A549 (cell line): ENCODE results near the gene MYMK. TPM values are rescaled to one million over a fixed set of nuclear protein-coding genes. Genes with fewer than 3 reads are reported as not detected.

Experiments used
- ATAC-seq, 2 experiments: fragments of 200-7000 bp in 1 of 2; fragments of >200 bp in 1 of 2; cut with Nextera tagmentation in 1 of 2; cut with Tn5 transposase in 1 of 2; 3 replicates each; pipeline versions ENCODE4 v1.8.0 to v1.9.1; 2018 to 2020; ENCODE audit warnings: mild to moderate bottlenecking in 1 of 2, moderate library complexity in 1 of 2
- CTCF ChIA-PET: fragments of 300-600 bp; sonication (Branson Sonifier 250); formaldehyde crosslinking; extraction: SDS; loops from one replicate; lab custom pipeline; 2021; ENCODE audit warnings: antibody characterized with exemption, inconsistent platforms; lab: Yijun Ruan, JAX
- POLR2A ChIA-PET: fragments of 350-600 bp; formaldehyde crosslinking; extraction: SDS; loops from one replicate; lab custom pipeline; 2021; ENCODE audit warnings: antibody characterized with exemption, inconsistent platforms; lab: Yijun Ruan, JAX
- DNase-seq, 2 experiments: peaks; one replicate each; pipeline versions ENCODE4 v3.0.0 to v3.0.0-alpha.2; 2011 to 2016; ENCODE audit warnings: low read depth in 1 of 2, low spot score in 1 of 2
- FAIRE-seq: peaks from 2 replicates; lab custom pipeline; 2011; peaks lifted over from hg19 to GRCh38; lab: Jason Lieb, UNC
- H3K27ac ChIP-seq, 2 experiments: fragments of >200 bp; sonication (Bioruptor Twin); formaldehyde crosslinking; 3 replicates each; pipeline ENCODE4 v1.5.1; 2016 to 2017
- H3K4me1 ChIP-seq: fragments of >200 bp; sonication (Bioruptor Twin); formaldehyde crosslinking; 3 replicates; pipeline ENCODE4 v1.6.1; 2016
- H3K4me2 ChIP-seq: fragments of >200 bp; sonication (Bioruptor Twin); formaldehyde crosslinking; 3 replicates; pipeline ENCODE4 v1.6.1; 2016
- H3K4me3 ChIP-seq: fragments of >200 bp; sonication (Bioruptor Twin); formaldehyde crosslinking; 3 replicates; pipeline ENCODE4 v1.5.1; 2016
- H3K9me3 ChIP-seq: fragments of >200 bp; sonication (Bioruptor Twin); formaldehyde crosslinking; 3 replicates; pipeline ENCODE4 v1.6.1; 2016
- ATOH8 ChIP-seq: fragments of 250-450 bp; sonication (Bioruptor Pico); IDR thresholded peaks from 2 replicates; pipeline ENCODE4 v1.5.0; 2020; ENCODE audit warnings: low read depth, mild to moderate bottlenecking, moderate library complexity
- CBX2 ChIP-seq: fragments of 200-600 bp; sonication (generic); IDR thresholded peaks from 2 replicates; pipeline ENCODE4 v1.6.1; 2016; ENCODE audit warnings: low read depth, mild to moderate bottlenecking, borderline replicate concordance
- EHF ChIP-seq: fragments of 250-450 bp; sonication (Bioruptor Pico); IDR thresholded peaks from 2 replicates; pipeline ENCODE4 v1.5.0; 2020; ENCODE audit warnings: mild to moderate bottlenecking
- EHMT2 ChIP-seq: fragments of 200-600 bp; sonication (generic); IDR thresholded peaks from 2 replicates; pipeline ENCODE4 v1.6.1; 2016; ENCODE audit warnings: antibody characterized with exemption, low read depth, mild to moderate bottlenecking, moderate library complexity
- ELK1 ChIP-seq: fragments of 150-350 bp; IDR thresholded peaks from 2 replicates; pipeline ENCODE4 v1.6.1; 2014; ENCODE audit warnings: low read depth, mild to moderate bottlenecking, low read length
- ESRRA ChIP-seq: fragments of 150-350 bp; IDR thresholded peaks from 2 replicates; pipeline ENCODE4 v1.6.1; 2014; ENCODE audit warnings: mild to moderate bottlenecking, low read length, borderline replicate concordance
- GATA3 ChIP-seq: IDR thresholded peaks from 2 replicates; pipeline ENCODE4 v1.6.1; 2012; ENCODE audit warnings: borderline replicate concordance
- HDAC2 ChIP-seq: fragments of 200-600 bp; sonication (generic); IDR thresholded peaks from 2 replicates; pipeline ENCODE4 v1.6.1; 2016
- HES2 ChIP-seq: fragments of >200 bp; sonication (Bioruptor Twin); formaldehyde crosslinking; IDR thresholded peaks from 2 replicates; pipeline ENCODE4 v1.6.1; 2016
- HEYL ChIP-seq: fragments of 250-450 bp; sonication (Bioruptor Pico); IDR thresholded peaks from 2 replicates; pipeline ENCODE4 v1.8.0; 2021; ENCODE audit warnings: mild to moderate bottlenecking, moderate library complexity
- JUN ChIP-seq, 2 experiments: fragments of >200 bp; sonication (Bioruptor Twin); formaldehyde crosslinking; IDR thresholded peaks; 2 replicates in 1 of 2; 3 replicates in 1 of 2; pipeline ENCODE4 v1.6.1; 2016 to 2017
- MAZ ChIP-seq: fragments of 150-350 bp; IDR thresholded peaks from 2 replicates; pipeline ENCODE4 v1.6.1; 2014; ENCODE audit warnings: antibody characterized with exemption, low read depth, low read length, borderline replicate concordance
- MYC ChIP-seq: IDR thresholded peaks from 2 replicates; pipeline ENCODE4 v1.6.1; 2012; ENCODE audit warnings: mild to moderate bottlenecking, inconsistent platforms, low read length, improper control_type of control experiment, borderline replicate concordance
- NR3C1 ChIP-seq: fragments of >200 bp; sonication (Bioruptor Twin); formaldehyde crosslinking; IDR thresholded peaks from 3 replicates; pipeline ENCODE4 v1.6.1; 2017
- POLR2A ChIP-seq: IDR thresholded peaks from 2 replicates; pipeline ENCODE4 v1.6.1; 2012; ENCODE audit warnings: mild to moderate bottlenecking, low read length
- RAD21 ChIP-seq, 2 experiments: fragments of >200 bp in 1 of 2; sonication (Bioruptor Twin) in 1 of 2; formaldehyde crosslinking in 1 of 2; IDR thresholded peaks in 1 of 2; conservative IDR thresholded peaks in 1 of 2; 2 replicates in 1 of 2; 3 replicates in 1 of 2; pipeline ENCODE4 v1.6.1; 2012 to 2018; ENCODE audit warnings: inconsistent platforms in 1 of 2
- RARB ChIP-seq: fragments of 250-450 bp; sonication (Bioruptor Pico); IDR thresholded peaks from 2 replicates; pipeline ENCODE4 v1.8.0; 2021; ENCODE audit warnings: mild to moderate bottlenecking, moderate library complexity
- RCOR1 ChIP-seq: fragments of 150-350 bp; IDR thresholded peaks from 2 replicates; pipeline ENCODE4 v1.6.1; 2014; ENCODE audit warnings: antibody characterized with exemption, low read length, low read depth
- RFX5 ChIP-seq: fragments of 450-650 bp; IDR thresholded peaks from 2 replicates; pipeline ENCODE4 v1.7.1; 2014; ENCODE audit warnings: antibody characterized with exemption, mild to moderate bottlenecking, moderate library complexity
- RNF2 ChIP-seq: fragments of 200-600 bp; sonication (generic); IDR thresholded peaks from 2 replicates; pipeline ENCODE4 v1.6.1; 2016; ENCODE audit warnings: low read depth, mild to moderate bottlenecking, antibody characterized with exemption, moderate library complexity, borderline replicate concordance
- ZFP36 ChIP-seq: fragments of 450-650 bp; IDR thresholded peaks from 2 replicates; pipeline ENCODE4 v1.6.1; 2014; ENCODE audit warnings: borderline replicate concordance; ENCODE audit not compliant: partially characterized antibody
- WGBS: methylation state at CpG from one replicate; pipeline ENCODE4 v1.1.6; 2017; ENCODE audit errors: missing lambda C conversion rate; 5-methylcytosine and 5-hydroxymethylcytosine counted together
- polyA plus RNA-seq, 4 experiments: library from polyadenylated mRNA; depleted of rRNA in 3 of 4; stranded (reverse); fragments of >200 nt; fragmentation: RNase III in 1 of 4; extraction: RNeasy Plus Mini Kit Qiagen cat#74134 plus additional on column Dnase treatment in 1 of 4; gene quantifications; 2 replicates in 3 of 4; 3 replicates in 1 of 4; pipeline ENCODE4 v1.2.3, GENCODE V29; 2011 to 2017

MYMK gene
- polyA plus RNA-seq, 2 of the 4 experiments (the other 2 are of a cell fraction), result not detected

GRCh38 chr9:133551446-133551845 is 26.7 kb upstream of the MYMK start:
- WGBS, result 56% methylated on average over 7 of the region's 7 CpGs
- Histone ChIP-seq H3K4me1 (no peaks in the 10 kb centered on the region), H3K9me3 (no peaks in the 10 kb centered on the region), H3K4me3 (no peak overlapping the region), H3K4me2 (no peak overlapping the region), H3K27ac (no peak overlapping the region)
- DNase-seq (no peak), FAIRE-seq (no peak), ATAC-seq (no peak)
- ChIA-PET CTCF (interaction anchor here (1.5 kb wide), 1 partner anchor 191 kb away, joined by 4 read pairs; no protein-coding TSS in a partner anchor), POLR2A (no interaction called here)
- TF ChIP-seq ESRRA, result no peak
- no peak for TF ChIP-seq EHF
- TF ChIP-seq ZFP36, result no peak
- TF ChIP-seq ATOH8 (CRISPR knock-in tag), result no peak
- no peak for TF ChIP-seq MAZ
- TF ChIP-seq HDAC2, result no peak
- no peak for TF ChIP-seq GATA3

GRCh38 chr9:133547116-133547515 is 22.4 kb upstream of the MYMK start:
- ChIA-PET POLR2A (no interaction called here), CTCF (interaction anchor here (1.0 kb wide), 1 partner anchor 13 kb away, joined by 3 read pairs; no protein-coding TSS in a partner anchor)
- Histone ChIP-seq H3K27ac (no peak overlapping the region), H3K4me3 (no peak overlapping the region), H3K9me3 (no peaks in the 10 kb centered on the region), H3K4me1 (no peaks in the 10 kb centered on the region), H3K4me2 (no peak overlapping the region)
- no peak for TF ChIP-seq RNF2
- TF ChIP-seq JUN (IDR thresholded peaks at IDR 0.05), result no peak
- TF ChIP-seq EHMT2, result no peak
- no peak for TF ChIP-seq ELK1
- no peak for TF ChIP-seq POLR2A
- ATAC-seq (no peak), FAIRE-seq (no peak), DNase-seq (no peak)
- 59% methylated on average over 15 of the region's 15 CpGs for WGBS

GRCh38 chr9:133546287-133546680 is 21.5 kb upstream of the MYMK start:
- H3K9me3 ChIP-seq, result no peaks in the 10 kb centered on the region
- FAIRE-seq (no peak), ATAC-seq (no peak), DNase-seq (no peak)
- TF ChIP-seq POLR2A, result no peak
- TF ChIP-seq RCOR1, result no peak
- TF ChIP-seq RAD21 (conservative IDR thresholded peaks at IDR 0.05 in 1 of 2, IDR thresholded peaks at IDR 0.05 in 1 of 2), result no peak
- no peak for TF ChIP-seq HES2
- no peak for TF ChIP-seq RARB (CRISPR knock-in tag)
- no peak for TF ChIP-seq EHF
- no peak for TF ChIP-seq RFX5
- no peak for TF ChIP-seq HEYL (CRISPR knock-in tag)
- no peak for TF ChIP-seq GATA3
- no peak for TF ChIP-seq MYC
- no peak for TF ChIP-seq CBX2
- TF ChIP-seq NR3C1, result no peak
- WGBS, result 40% methylated on average over 1 of the region's 8 CpGs
- H3K4me2 ChIP-seq, result no peak overlapping the region
- H3K4me1 ChIP-seq, result no peaks in the 10 kb centered on the region
- POLR2A ChIA-PET, result no interaction called here
- CTCF ChIA-PET, result no interaction called here
- no peak overlapping the region for H3K4me3 ChIP-seq
- no peak overlapping the region for H3K27ac ChIP-seq
